Mesenchymal stem cell (in vitro differentiated cells and primary cell): ENCODE measurements around the gene PPAN.

Source experiments
- DNase-seq: peaks from one replicate; pipeline ENCODE4 v3.0.0-alpha.2; 2013
- H2AFZ ChIP-seq: one replicate; pipeline ENCODE4 v1.6.1; 2013; ENCODE audit warnings: low read depth, mild to moderate bottlenecking, control low read depth, inconsistent platforms, low read length, moderate library complexity
- H2AK5ac ChIP-seq: 2 replicates; pipeline ENCODE4 v1.6.1; 2013; ENCODE audit warnings: low read length, moderate library complexity, mild to moderate bottlenecking, inconsistent platforms; ENCODE audit not compliant: severe bottlenecking
- H2BK120ac ChIP-seq: one replicate; pipeline ENCODE4 v1.6.1; 2013; ENCODE audit warnings: low read depth, mild to moderate bottlenecking, inconsistent platforms, low read length, moderate library complexity
- H2BK12ac ChIP-seq, 2 experiments: one replicate each; pipeline ENCODE4 v1.6.1; 2013; ENCODE audit warnings: inconsistent platforms in 2 of 2, low read length in 2 of 2, mild to moderate bottlenecking in 2 of 2, moderate library complexity in 2 of 2, control low read depth in 1 of 2
- H2BK15ac ChIP-seq: one replicate; pipeline ENCODE4 v1.6.1; 2013; ENCODE audit warnings: mild to moderate bottlenecking, low read depth, inconsistent platforms; ENCODE audit not compliant: poor library complexity, severe bottlenecking
- H2BK5ac ChIP-seq: 2 replicates; pipeline ENCODE4 v1.6.1; 2013; ENCODE audit warnings: low read depth, mild to moderate bottlenecking, low read length, control low read depth, inconsistent platforms; ENCODE audit not compliant: poor library complexity, severe bottlenecking
- H3K14ac ChIP-seq, 2 experiments: one replicate each; pipeline ENCODE4 v1.6.1; 2013; ENCODE audit warnings: inconsistent platforms in 2 of 2, low read length in 2 of 2, control low read depth in 1 of 2, mild to moderate bottlenecking in 1 of 2, moderate library complexity in 1 of 2
- H3K18ac ChIP-seq, 2 experiments: one replicate each; pipeline ENCODE4 v1.6.1; 2013; ENCODE audit warnings: inconsistent platforms in 2 of 2, low read length in 2 of 2, control low read depth in 1 of 2, low read depth in 1 of 2, mild to moderate bottlenecking in 1 of 2
- H3K23ac ChIP-seq, 2 experiments: one replicate each; pipeline ENCODE4 v1.6.1; 2013; ENCODE audit warnings: inconsistent platforms in 2 of 2, low read length in 2 of 2, mild to moderate bottlenecking in 2 of 2, moderate library complexity in 2 of 2, control low read depth in 1 of 2
- H3K27ac ChIP-seq: 2 replicates; pipeline ENCODE4 v1.5.1; 2013; ENCODE audit warnings: mild to moderate bottlenecking, moderate library complexity, low read length, control low read depth, inconsistent platforms; ENCODE audit not compliant: poor library complexity, severe bottlenecking
- H3K27me3 ChIP-seq, 2 experiments: 2 replicates each; pipeline versions ENCODE4 v1.6.1 to v1.7.0; 2013; ENCODE audit warnings: low read length in 2 of 2, mild to moderate bottlenecking in 2 of 2, moderate library complexity in 2 of 2, control low read depth in 1 of 2, inconsistent platforms in 1 of 2; ENCODE audit not compliant: control insufficient read depth in 1 of 2, insufficient read depth in 1 of 2
- H3K36me3 ChIP-seq, 2 experiments: 2 replicates each; pipeline versions ENCODE4 v1.6.1 to v1.7.0; 2013; ENCODE audit warnings: low read length in 2 of 2, control low read depth in 1 of 2, inconsistent platforms in 1 of 2, low read depth in 1 of 2, mild to moderate bottlenecking in 1 of 2; ENCODE audit not compliant: insufficient read depth in 2 of 2, control insufficient read depth in 1 of 2
- H3K4ac ChIP-seq, 2 experiments: one replicate each; pipeline ENCODE4 v1.6.1; 2013; ENCODE audit warnings: inconsistent platforms in 2 of 2, low read length in 2 of 2, mild to moderate bottlenecking in 2 of 2, moderate library complexity in 2 of 2, control low read depth in 1 of 2, low read depth in 1 of 2
- H3K4me1 ChIP-seq: 2 replicates; pipeline ENCODE4 v1.6.1; 2013; ENCODE audit warnings: low read depth, low read length, control low read depth; ENCODE audit not compliant: control insufficient read depth, insufficient read depth
- H3K4me2 ChIP-seq: 2 replicates; pipeline ENCODE4 v1.6.1; 2013; ENCODE audit warnings: low read length, mild to moderate bottlenecking, inconsistent platforms; ENCODE audit not compliant: poor library complexity, severe bottlenecking
- H3K4me3 ChIP-seq, 2 experiments: 2 replicates each; pipeline versions ENCODE4 v1.5.1 to v1.7.0; 2013; ENCODE audit warnings: low read length in 2 of 2, mild to moderate bottlenecking in 2 of 2, control low read depth in 1 of 2, low read depth in 1 of 2; ENCODE audit not compliant: insufficient read depth in 1 of 2
- H3K79me1 ChIP-seq: replicated peaks from 2 replicates; pipeline ENCODE4 v1.6.1; 2013; ENCODE audit warnings: mild to moderate bottlenecking, control low read depth, low read length, inconsistent platforms; ENCODE audit not compliant: poor library complexity, severe bottlenecking
- H3K9ac ChIP-seq: 2 replicates; pipeline ENCODE4 v1.7.0; 2013; ENCODE audit warnings: mild to moderate bottlenecking, low read length, moderate library complexity
- H3K9me3 ChIP-seq: 2 replicates; pipeline ENCODE4 v1.7.0; 2013; ENCODE audit warnings: mild to moderate bottlenecking, low read length; ENCODE audit not compliant: control insufficient read depth
- H4K8ac ChIP-seq: one replicate; pipeline ENCODE4 v1.6.1; 2013; ENCODE audit warnings: inconsistent platforms, mild to moderate bottlenecking, low read length, moderate library complexity
- H4K91ac ChIP-seq: one replicate; pipeline ENCODE4 v1.6.1; 2013; ENCODE audit warnings: mild to moderate bottlenecking, low read length, inconsistent platforms
- whole genome bisulfite sequencing: methylation state at CpG from one replicate; pipeline ENCODE4 v1.1.7; 2013; ENCODE audit warnings: mixed read lengths; 5-methylcytosine and 5-hydroxymethylcytosine counted together

Gene PPAN

GRCh38 chr19:10096615-10096963 is 9.6 kb upstream of the PPAN start:
- peak overlapping the region; percentile 39 to 74 for H3K4me3 ChIP-seq
- H3K79me1 ChIP-seq: no peaks in the 10 kb centered on the region
- whole genome bisulfite sequencing: 54% methylated on average over 26 of the region's 26 CpGs
- H3K4ac ChIP-seq: peak overlapping the region; percentile 76 to 79
- peaks cover 9% of the 10 kb centered on the region for H3K4me1 ChIP-seq
- no peak overlapping the region for H3K27ac ChIP-seq
- peak overlapping the region; percentile 32 for H2AK5ac ChIP-seq
- H3K27me3 ChIP-seq: no peaks in the 10 kb centered on the region
- H3K4me2 ChIP-seq: peak overlapping the region; percentile 85
- peak overlapping the region; percentile 6 for H2BK15ac ChIP-seq
- H2BK5ac ChIP-seq: peak overlapping the region; percentile 80
- H4K91ac ChIP-seq: peak overlapping the region; percentile 98
- H4K8ac ChIP-seq: peak overlapping the region; percentile 97
- no peak for DNase-seq
- peaks cover 20 to 23% of the 10 kb centered on the region in 2 experiments for H3K36me3 ChIP-seq
- peak overlapping the region; percentile 92 to 98 for H3K18ac ChIP-seq
- H3K9ac ChIP-seq: peak overlapping the region; percentile 81
- H2BK120ac ChIP-seq: peak overlapping the region; percentile 71
- peak overlapping the region; percentile 74 for H2AFZ ChIP-seq
- no peak overlapping the region for H3K23ac ChIP-seq
- H3K14ac ChIP-seq: peak overlapping the region in 1 of 2 experiments; percentile 94
- peak overlapping the region in 1 of 2 experiments; percentile 79 for H2BK12ac ChIP-seq
- no peaks in the 10 kb centered on the region for H3K9me3 ChIP-seq

- 90% methylated on average over 4 of the region's 5 CpGs for WGBS
- Histone ChIP-seq H2AK5ac (no peak overlapping the region), H3K36me3 (no peaks in the 10 kb centered on the region)
Measured at GRCh38 chr19:10100163-10100785, 5.9 kb upstream of the PPAN start.

GRCh38 chr19:10102787-10103236 is 3.4 kb upstream of the PPAN start:
- H3K4me2 ChIP-seq: no peak overlapping the region
- 75% methylated on average over 7 of the region's 7 CpGs for WGBS
- H3K4ac ChIP-seq: no peak overlapping the region
- no peaks in the 10 kb centered on the region for H3K9me3 ChIP-seq
- peak overlapping the region in 1 of 2 experiments; percentile 31 for H3K23ac ChIP-seq
- no peak for DNase-seq
- no peak overlapping the region for H3K27ac ChIP-seq
- H3K27me3 ChIP-seq: peaks cover 0 to 4% of the 10 kb centered on the region in 2 experiments
- no peak overlapping the region for H2BK12ac ChIP-seq
- H3K14ac ChIP-seq: peak overlapping the region in 1 of 2 experiments; percentile 31
- H2BK15ac ChIP-seq: no peak overlapping the region
- H3K9ac ChIP-seq: no peak overlapping the region
- H2AK5ac ChIP-seq: no peak overlapping the region
- H3K79me1 ChIP-seq: peaks cover 6% of the 10 kb centered on the region
- no peak overlapping the region for H4K91ac ChIP-seq
- no peak overlapping the region for H4K8ac ChIP-seq
- no peak overlapping the region for H2BK5ac ChIP-seq
- H3K4me1 ChIP-seq: peaks cover 12% of the 10 kb centered on the region
- H3K36me3 ChIP-seq: peaks cover 6 to 7% of the 10 kb centered on the region in 2 experiments
- H2AFZ ChIP-seq: peak overlapping the region; percentile 51
- no peak overlapping the region for H3K4me3 ChIP-seq
- no peak overlapping the region for H2BK120ac ChIP-seq
- no peak overlapping the region for H3K18ac ChIP-seq

More at GRCh38 chr19:10100163-10100785, 5.9 kb upstream of the PPAN start:
- no peak overlapping the region for H3K27ac ChIP-seq
- H3K9ac ChIP-seq: no peak overlapping the region
- H2BK5ac ChIP-seq: no peak overlapping the region
- no peak overlapping the region for H3K4me3 ChIP-seq
- no peak overlapping the region for H3K4me2 ChIP-seq
- H4K91ac ChIP-seq: no peak overlapping the region
- no peak overlapping the region for H3K18ac ChIP-seq
- H3K4ac ChIP-seq: no peak overlapping the region
- DNase-seq: no peak
- no peak overlapping the region for H4K8ac ChIP-seq
- no peaks in the 10 kb centered on the region for H3K9me3 ChIP-seq
- no peak overlapping the region for H2AFZ ChIP-seq
- peaks cover 0 to 4% of the 10 kb centered on the region in 2 experiments for H3K27me3 ChIP-seq
- no peaks in the 10 kb centered on the region for H3K79me1 ChIP-seq
- no peak overlapping the region for H2BK120ac ChIP-seq
- H3K4me1 ChIP-seq: peaks cover 9% of the 10 kb centered on the region
- no peak overlapping the region for H3K23ac ChIP-seq
- no peak overlapping the region for H2BK15ac ChIP-seq
- no peak overlapping the region for H2BK12ac ChIP-seq
- H3K14ac ChIP-seq: no peak overlapping the region

DNA sequence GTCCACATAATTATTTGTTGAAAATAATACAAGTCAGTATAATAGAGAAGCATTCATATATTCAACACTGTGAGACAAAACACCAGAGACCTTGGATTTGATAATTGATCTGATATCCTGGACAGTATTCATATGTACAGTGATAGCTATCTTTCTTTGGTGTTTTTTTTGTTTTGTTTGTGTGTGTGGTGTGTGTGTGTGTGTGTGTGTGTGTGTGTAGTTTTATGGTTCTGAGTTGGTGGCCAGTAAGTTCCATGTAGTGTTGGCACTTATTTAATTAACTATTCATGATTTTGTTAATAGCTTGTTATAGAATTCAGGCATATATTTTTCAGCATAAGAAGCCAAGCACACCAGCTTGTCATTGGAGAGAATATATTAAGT is 2.0 kb upstream of the PPAN start:
- H3K36me3 ChIP-seq: peaks cover 17 to 20% of the 10 kb centered on the region in 2 experiments
- H2BK5ac ChIP-seq: no peak overlapping the region
- no peak overlapping the region for H2BK12ac ChIP-seq
- peaks cover 15% of the 10 kb centered on the region for H3K4me1 ChIP-seq
- no peak overlapping the region for H3K23ac ChIP-seq
- no peak overlapping the region for H2BK120ac ChIP-seq
- no peak overlapping the region for H2AK5ac ChIP-seq
- peaks cover 14% of the 10 kb centered on the region for H3K79me1 ChIP-seq
- H4K91ac ChIP-seq: no peak overlapping the region
- no peak overlapping the region for H2BK15ac ChIP-seq
- no peak overlapping the region for H3K9ac ChIP-seq
- H4K8ac ChIP-seq: no peak overlapping the region
- no peak overlapping the region for H3K18ac ChIP-seq
- H3K27me3 ChIP-seq: peaks cover 0 to 4% of the 10 kb centered on the region in 2 experiments
- no peak overlapping the region for H3K4me3 ChIP-seq
- H3K4ac ChIP-seq: no peak overlapping the region
- no peak for DNase-seq
- no peak overlapping the region for H3K14ac ChIP-seq
- H3K9me3 ChIP-seq: no peaks in the 10 kb centered on the region
- no peak overlapping the region for H2AFZ ChIP-seq
- no peak overlapping the region for H3K27ac ChIP-seq
- no peak overlapping the region for H3K4me2 ChIP-seq
